Astrocyte (in vitro differentiated cells and primary cell): ENCODE results near the gene EPB41L1. TPM values are rescaled to one million over a fixed set of nuclear protein-coding genes. Genes with fewer than 3 reads are reported as not detected.

ENCODE experiments used
- DNase-seq: peaks from one replicate; pipeline ENCODE4 v3.0.0-alpha.2; 2010; ENCODE audit warnings: low read depth
- FAIRE-seq: peaks from 2 replicates; lab custom pipeline; 2011; peaks lifted over from hg19 to GRCh38; lab: Jason Lieb, UNC
- H2AFZ ChIP-seq: 2 replicates; pipeline ENCODE4 v1.6.0; 2012; ENCODE audit warnings: low read depth, low read length, inconsistent platforms
- H3K27ac ChIP-seq: 2 replicates; pipeline ENCODE4 v1.5.1; 2011; ENCODE audit warnings: low read depth, low read length, inconsistent platforms
- H3K27me3 ChIP-seq: 2 replicates; pipeline ENCODE4 v1.6.0; 2011; ENCODE audit warnings: low read length, inconsistent platforms; ENCODE audit not compliant: insufficient read depth
- H3K36me3 ChIP-seq: 2 replicates; pipeline ENCODE4 v1.5.1; 2011; ENCODE audit warnings: low read length, inconsistent platforms; ENCODE audit not compliant: insufficient read depth
- H3K4me1 ChIP-seq: 2 replicates; pipeline ENCODE4 v1.5.1; 2011; ENCODE audit warnings: low read length, inconsistent platforms; ENCODE audit not compliant: insufficient read depth
- H3K4me2 ChIP-seq: 2 replicates; pipeline ENCODE4 v1.6.0; 2012; ENCODE audit warnings: low read length, inconsistent platforms
- H3K4me3 ChIP-seq: 2 replicates; pipeline ENCODE4 v1.5.1; 2011; ENCODE audit warnings: low read depth, mild to moderate bottlenecking, low read length, inconsistent platforms; ENCODE audit not compliant: insufficient read depth
- H3K79me2 ChIP-seq: 2 replicates; pipeline ENCODE4 v1.6.0; 2012; ENCODE audit warnings: mild to moderate bottlenecking, low read length, inconsistent platforms; ENCODE audit not compliant: insufficient read depth
- H3K9ac ChIP-seq: 2 replicates; pipeline ENCODE4 v1.6.0; 2012; ENCODE audit warnings: mild to moderate bottlenecking, low read length, inconsistent platforms
- H3K9me3 ChIP-seq: 2 replicates; pipeline ENCODE4 v1.5.1; 2012; ENCODE audit warnings: low read depth, mild to moderate bottlenecking, low read length, inconsistent platforms; ENCODE audit not compliant: insufficient read depth
- H4K20me1 ChIP-seq: 2 replicates; pipeline ENCODE4 v1.6.0; 2012; ENCODE audit warnings: low read length, inconsistent platforms; ENCODE audit not compliant: insufficient read depth
- H3K27ac Mint-ChIP-seq: one replicate; pipeline ENCODE4 v1.8.0; 2021; ENCODE audit warnings: mild to moderate bottlenecking, mixed read lengths; ENCODE audit not compliant: unreplicated experiment
- H3K27me3 Mint-ChIP-seq: one replicate; pipeline ENCODE4 v1.8.0; 2021; ENCODE audit warnings: low read depth, mixed read lengths; ENCODE audit not compliant: unreplicated experiment
- H3K36me3 Mint-ChIP-seq: one replicate; pipeline ENCODE4 v1.8.0; 2021; ENCODE audit warnings: low read depth, mixed read lengths; ENCODE audit not compliant: unreplicated experiment
- H3K4me1 Mint-ChIP-seq: one replicate; pipeline ENCODE4 v1.8.0; 2021; ENCODE audit warnings: low read depth, mixed read lengths; ENCODE audit not compliant: unreplicated experiment
- H3K4me3 Mint-ChIP-seq: one replicate; pipeline ENCODE4 v1.8.0; 2021; ENCODE audit warnings: mild to moderate bottlenecking, moderate library complexity, mixed read lengths; ENCODE audit not compliant: unreplicated experiment
- H3K9me3 Mint-ChIP-seq: one replicate; pipeline ENCODE4 v1.8.0; 2021; ENCODE audit warnings: mild to moderate bottlenecking, mixed read lengths; ENCODE audit not compliant: unreplicated experiment
- EZH2 ChIP-seq: IDR thresholded peaks from 2 replicates; pipeline ENCODE4 v1.6.1; 2012; ENCODE audit warnings: mild to moderate bottlenecking, low read length, inconsistent platforms; ENCODE audit not compliant: insufficient read depth
- total RNA-seq: library from RNA; stranded (reverse); gene quantifications from 2 replicates; pipeline ENCODE4 v1.2.1, GENCODE V29; 2021
- TF ChIP-seq, protein P1 (sequence below): IDR thresholded peaks from 2 replicates; pipeline ENCODE4 v1.5.1; 2011; ENCODE audit warnings: low read depth, mild to moderate bottlenecking, inconsistent platforms, low read length, moderate library complexity; ENCODE audit not compliant: insufficient read depth

Gene EPB41L1
- total RNA-seq, 1 donor from 2014 or later = 39.4 TPM

DNA sequence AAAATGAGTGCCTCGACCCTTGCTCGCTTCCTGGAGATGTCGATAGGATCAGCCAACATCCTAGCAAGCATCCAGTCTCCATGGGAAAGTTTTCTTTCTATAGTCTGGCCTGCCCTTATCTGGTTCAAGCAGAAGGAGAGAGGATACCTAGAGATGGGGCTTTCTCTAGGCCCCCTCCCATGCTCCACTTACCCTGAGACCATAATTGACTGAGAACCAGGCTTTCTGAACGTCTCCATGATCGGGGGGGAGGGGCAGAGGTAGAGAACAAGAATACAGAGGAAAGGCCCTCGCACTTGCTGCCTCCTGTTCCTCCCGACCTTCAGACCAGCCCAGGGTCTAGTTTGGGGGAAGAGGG lies 31.6 kb upstream of the EPB41L1 start:
- Mint-ChIP-seq H3K36me3 (no peaks in the 10 kb centered on the region), H3K27me3 (peaks cover 25% of the 10 kb centered on the region), H3K9me3 (no peaks in the 10 kb centered on the region), H3K4me1 (peaks cover 6% of the 10 kb centered on the region), H3K4me3 (no peak overlapping the region), H3K27ac (no peak overlapping the region)
- Histone ChIP-seq H3K27ac (no peak overlapping the region), H3K9ac (no peak overlapping the region), H3K9me3 (no peaks in the 10 kb centered on the region), H4K20me1 (no peaks in the 10 kb centered on the region), H3K27me3 (peaks cover 4% of the 10 kb centered on the region), H3K4me3 (no peak overlapping the region), H3K4me2 (no peak overlapping the region), H3K79me2 (no peaks in the 10 kb centered on the region), H3K4me1 (no peaks in the 10 kb centered on the region), H3K36me3 (no peaks in the 10 kb centered on the region), H2AFZ (no peak overlapping the region)
- TF ChIP-seq EZH2 = no peak
- DNase-seq (no peak), FAIRE-seq (no peak)

GRCh38 chr20:36125097-36125496 lies 29.4 kb upstream of the EPB41L1 start:
- DNase-seq (no peak), FAIRE-seq (no peak)
- no peak overlapping the region for H3K4me2 ChIP-seq
- H3K9ac ChIP-seq = no peak overlapping the region
- H3K27me3 Mint-ChIP-seq = peaks cover 17% of the 10 kb centered on the region
- H3K4me3 ChIP-seq = no peak overlapping the region
- H3K9me3 ChIP-seq = no peaks in the 10 kb centered on the region
- H3K27ac Mint-ChIP-seq = no peak overlapping the region
- H3K36me3 Mint-ChIP-seq = no peaks in the 10 kb centered on the region
- no peaks in the 10 kb centered on the region for H3K36me3 ChIP-seq
- no peak for TF ChIP-seq EZH2
- TF ChIP-seq, protein P1, sequence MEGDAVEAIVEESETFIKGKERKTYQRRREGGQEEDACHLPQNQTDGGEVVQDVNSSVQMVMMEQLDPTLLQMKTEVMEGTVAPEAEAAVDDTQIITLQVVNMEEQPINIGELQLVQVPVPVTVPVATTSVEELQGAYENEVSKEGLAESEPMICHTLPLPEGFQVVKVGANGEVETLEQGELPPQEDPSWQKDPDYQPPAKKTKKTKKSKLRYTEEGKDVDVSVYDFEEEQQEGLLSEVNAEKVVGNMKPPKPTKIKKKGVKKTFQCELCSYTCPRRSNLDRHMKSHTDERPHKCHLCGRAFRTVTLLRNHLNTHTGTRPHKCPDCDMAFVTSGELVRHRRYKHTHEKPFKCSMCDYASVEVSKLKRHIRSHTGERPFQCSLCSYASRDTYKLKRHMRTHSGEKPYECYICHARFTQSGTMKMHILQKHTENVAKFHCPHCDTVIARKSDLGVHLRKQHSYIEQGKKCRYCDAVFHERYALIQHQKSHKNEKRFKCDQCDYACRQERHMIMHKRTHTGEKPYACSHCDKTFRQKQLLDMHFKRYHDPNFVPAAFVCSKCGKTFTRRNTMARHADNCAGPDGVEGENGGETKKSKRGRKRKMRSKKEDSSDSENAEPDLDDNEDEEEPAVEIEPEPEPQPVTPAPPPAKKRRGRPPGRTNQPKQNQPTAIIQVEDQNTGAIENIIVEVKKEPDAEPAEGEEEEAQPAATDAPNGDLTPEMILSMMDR = no peak
- H3K9me3 Mint-ChIP-seq = no peaks in the 10 kb centered on the region
- H3K4me3 Mint-ChIP-seq = no peak overlapping the region
- H3K4me1 Mint-ChIP-seq = peaks cover 16% of the 10 kb centered on the region
- H4K20me1 ChIP-seq = no peaks in the 10 kb centered on the region
- H3K4me1 ChIP-seq = peaks cover 9% of the 10 kb centered on the region
- H3K79me2 ChIP-seq = no peaks in the 10 kb centered on the region
- H2AFZ ChIP-seq = no peak overlapping the region
- H3K27me3 ChIP-seq = peaks cover 4% of the 10 kb centered on the region
- H3K27ac ChIP-seq = no peak overlapping the region

- H3K27ac ChIP-seq = no peak overlapping the region
These were observed 27.6 kb upstream of the EPB41L1 start for GRCh38 chr20:36126836-36127527.

More at GRCh38 chr20:36126836-36127527, 27.6 kb upstream of the EPB41L1 start:
- Histone ChIP-seq H4K20me1 (no peaks in the 10 kb centered on the region), H3K79me2 (no peaks in the 10 kb centered on the region), H3K9me3 (no peaks in the 10 kb centered on the region), H3K4me2 (no peak overlapping the region), H3K27me3 (peaks cover 4% of the 10 kb centered on the region), H3K4me1 (peaks cover 9% of the 10 kb centered on the region), H3K9ac (no peak overlapping the region), H3K36me3 (no peaks in the 10 kb centered on the region), H2AFZ (no peak overlapping the region), H3K4me3 (no peak overlapping the region)
- Mint-ChIP-seq H3K9me3 (no peaks in the 10 kb centered on the region), H3K4me1 (peaks cover 16% of the 10 kb centered on the region), H3K36me3 (no peaks in the 10 kb centered on the region), H3K27me3 (peaks cover 15% of the 10 kb centered on the region), H3K27ac (no peak overlapping the region), H3K4me3 (no peak overlapping the region)
- TF ChIP-seq EZH2 = no peak
- TF ChIP-seq, protein P1 = no peak
- FAIRE-seq (no peak), DNase-seq (no peak)
